DOHH2 (cell line): ENCODE data around the gene POLA1.

Source experiments
- CTCF ChIP-seq: fragments of 200-600 bp; sonication (generic); IDR thresholded peaks from one replicate; pipeline ENCODE4 v1.5.1; 2014; ENCODE audit warnings: antibody characterized with exemption, mild to moderate bottlenecking, low read depth, low read length; ENCODE audit not compliant: poor library complexity, severe bottlenecking
- EZH2phosphoT487 ChIP-seq: fragments of 200-600 bp; sonication (generic); IDR thresholded peaks from 2 replicates; pipeline ENCODE4 v1.6.1; 2017; ENCODE audit warnings: borderline replicate concordance, mild to moderate bottlenecking, antibody characterized with exemption, low read length, moderate library complexity, mixed read lengths

- TF ChIP-seq CTCF (no peak), EZH2phosphoT487 (no peak)
Observed at GRCh38 chrX:24676403-24677024, 17.2 kb upstream of the POLA1 start.
